Measurements from ENCODE around the gene LMAN1L.

GRCh38 chr15:74825866-74826265 is 13.2 kb downstream of the LMAN1L start:
- TF ChIP-seq CTCF (IDR thresholded peaks at IDR 0.05) (no peak), POLR2A (IDR thresholded peaks at IDR 0.05) (no peak)

All from thyroid gland (tissue), 4 donors.